Transverse colon (tissue), 3 donors: ENCODE data around the gene OS9.

Experiments
- POLR2A ChIP-seq: fragments of 450-650 bp; IDR thresholded peaks from one replicate; pipeline ENCODE4 v1.6.1; 2016; ENCODE audit warnings: antibody characterized with exemption, mild to moderate bottlenecking, moderate library complexity
- TF ChIP-seq, protein P1 (sequence below), 5 experiments: fragments of 200-600 bp in 3 of 5; fragments of 450-650 bp in 2 of 5; sonication (generic) in 3 of 5; IDR thresholded peaks; 1 replicate in 2 of 5; 2 replicates in 3 of 5; pipeline ENCODE4 v1.5.1; 2016 to 2017; ENCODE audit warnings: antibody characterized with exemption in 5 of 5, inconsistent platforms in 3 of 5, mild to moderate bottlenecking in 2 of 5, moderate library complexity in 1 of 5

DNA sequence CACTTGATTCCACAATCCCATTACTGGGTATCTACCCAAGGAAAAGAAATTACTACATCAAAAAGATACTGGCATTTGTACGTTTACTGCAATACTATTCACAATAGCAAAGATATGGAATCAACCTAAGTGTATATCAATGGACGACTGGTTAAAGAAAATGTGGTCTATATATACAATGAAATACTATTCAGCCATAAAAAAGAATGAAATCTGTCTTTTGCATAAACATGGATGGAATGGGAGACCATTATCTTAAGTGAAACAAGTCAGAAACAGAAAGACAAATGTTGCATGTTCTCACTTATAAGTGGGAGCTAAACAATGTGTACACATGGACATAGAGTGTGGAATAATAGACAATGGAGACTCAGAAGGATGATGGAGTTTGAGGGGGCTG lies 5.0 kb upstream of the OS9 start:
- TF ChIP-seq, protein P1, sequence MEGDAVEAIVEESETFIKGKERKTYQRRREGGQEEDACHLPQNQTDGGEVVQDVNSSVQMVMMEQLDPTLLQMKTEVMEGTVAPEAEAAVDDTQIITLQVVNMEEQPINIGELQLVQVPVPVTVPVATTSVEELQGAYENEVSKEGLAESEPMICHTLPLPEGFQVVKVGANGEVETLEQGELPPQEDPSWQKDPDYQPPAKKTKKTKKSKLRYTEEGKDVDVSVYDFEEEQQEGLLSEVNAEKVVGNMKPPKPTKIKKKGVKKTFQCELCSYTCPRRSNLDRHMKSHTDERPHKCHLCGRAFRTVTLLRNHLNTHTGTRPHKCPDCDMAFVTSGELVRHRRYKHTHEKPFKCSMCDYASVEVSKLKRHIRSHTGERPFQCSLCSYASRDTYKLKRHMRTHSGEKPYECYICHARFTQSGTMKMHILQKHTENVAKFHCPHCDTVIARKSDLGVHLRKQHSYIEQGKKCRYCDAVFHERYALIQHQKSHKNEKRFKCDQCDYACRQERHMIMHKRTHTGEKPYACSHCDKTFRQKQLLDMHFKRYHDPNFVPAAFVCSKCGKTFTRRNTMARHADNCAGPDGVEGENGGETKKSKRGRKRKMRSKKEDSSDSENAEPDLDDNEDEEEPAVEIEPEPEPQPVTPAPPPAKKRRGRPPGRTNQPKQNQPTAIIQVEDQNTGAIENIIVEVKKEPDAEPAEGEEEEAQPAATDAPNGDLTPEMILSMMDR (IDR thresholded peaks at IDR 0.05) = no peak
- no peak for TF ChIP-seq POLR2A
